Small intestine (tissue), 7 donors: Measurements from ENCODE around the gene RALBP1. TPM values are rescaled to one million over a fixed set of nuclear protein-coding genes. Genes with fewer than 3 reads are reported as not detected.
"Not testable (repeated sequence)": the region's sequence is repeated elsewhere in the genome, so short reads cannot be mapped to it uniquely, and the experiment has no call there.

Experiments used
- DNase-seq, 2 donors: peaks; one replicate each; pipeline versions ENCODE4 v3.0.0 to v3.0.0-alpha.2; 2013
- FAIRE-seq: peaks from 2 replicates; lab custom pipeline; 2012; peaks lifted over from hg19 to GRCh38; lab: Jason Lieb, UNC
- H3K27ac ChIP-seq, 3 donors: one replicate each; pipeline ENCODE4 v1.5.1; 2013; ENCODE audit warnings: low read length in 2 of 3, mild to moderate bottlenecking in 2 of 3, control low read depth in 1 of 3, inconsistent platforms in 1 of 3, low read depth in 1 of 3, moderate library complexity in 1 of 3
- H3K27me3 ChIP-seq, 3 donors: one replicate each; pipeline ENCODE4 v1.6.1; 2013; ENCODE audit warnings: low read length in 3 of 3, inconsistent platforms in 1 of 3; ENCODE audit not compliant: control insufficient read depth in 3 of 3, insufficient read depth in 3 of 3
- H3K36me3 ChIP-seq, 3 donors: one replicate each; pipeline ENCODE4 v1.6.1; 2013; ENCODE audit warnings: low read length in 3 of 3, inconsistent platforms in 1 of 3, low read depth in 1 of 3, mild to moderate bottlenecking in 1 of 3, moderate library complexity in 1 of 3; ENCODE audit not compliant: control insufficient read depth in 3 of 3, insufficient read depth in 2 of 3
- H3K4me1 ChIP-seq, 3 donors: one replicate each; pipeline ENCODE4 v1.6.1; 2013; ENCODE audit warnings: low read length in 2 of 3, inconsistent platforms in 1 of 3, low read depth in 1 of 3, mild to moderate bottlenecking in 1 of 3, moderate library complexity in 1 of 3; ENCODE audit not compliant: control insufficient read depth in 3 of 3, insufficient read depth in 2 of 3
- H3K4me3 ChIP-seq, 3 donors: one replicate each; pipeline ENCODE4 v1.5.1; 2013; ENCODE audit warnings: low read length in 3 of 3, control low read depth in 1 of 3, inconsistent platforms in 1 of 3, low read depth in 1 of 3, mild to moderate bottlenecking in 1 of 3, moderate library complexity in 1 of 3
- H3K9me3 ChIP-seq, 2 donors: one replicate each; pipeline ENCODE4 v1.6.1; 2013; ENCODE audit warnings: low read depth in 1 of 2, low read length in 1 of 2; ENCODE audit not compliant: control insufficient read depth in 2 of 2, insufficient read depth in 1 of 2
- WGBS, 3 donors: extraction: QIAGEN DNeasy Blood & Tissue Kit; methylation state at CpG; one replicate each; pipeline ENCODE4 v1.1.7; 2013; 5-methylcytosine and 5-hydroxymethylcytosine counted together
- polyA plus RNA-seq, 4 donors: library from polyadenylated mRNA; stranded (reverse) in 3 of 4; unstranded in 1 of 4; fragments of 200-250 nt in 3 of 4; fragments of 120-200 nt in 1 of 4; gene quantifications; one replicate each; pipeline versions ENCODE4 v1.2.1 to v1.2.3, GENCODE V29; 2013
- donor health status: healthy with polysubstance abuse.
- donor health status: control.
- donor health status: control.
- donor health status: Bipolar disorder and iron deficiency.
- donor health status: healthy.

Gene RALBP1
- polyA plus RNA-seq, 4 donors = 18.1 to 32.2 (median 25.0) TPM

GRCh38 chr18:9444549-9444948 lies 30.8 kb upstream of the RALBP1 start:
- Histone ChIP-seq H3K9me3 (peaks cover 0 to 12% of the 10 kb centered on the region in 2 donors), H3K4me1 (no peaks in the 10 kb centered on the region), H3K4me3 (no peak overlapping the region), H3K27ac (no peak overlapping the region), H3K27me3 (peaks cover 0 to 2% (median 0%) of the 10 kb centered on the region in 3 donors), H3K36me3 (no peaks in the 10 kb centered on the region)
- DNase-seq = no peak
- no peak for FAIRE-seq
- WGBS, 3 donors = 92 to 96% (median 94%) methylated on average over 3 of the region's 3 CpGs

GRCh38 chr18:9446839-9447238 lies 28.5 kb upstream of the RALBP1 start:
- H3K27me3 ChIP-seq = peaks cover 0 to 2% (median 0%) of the 10 kb centered on the region in 3 donors
- FAIRE-seq = no peak
- no peaks in the 10 kb centered on the region for H3K4me1 ChIP-seq
- WGBS, 3 donors = 80 to 85% (median 81%) methylated on average over 5 of the region's 5 CpGs
- H3K36me3 ChIP-seq = no peaks in the 10 kb centered on the region
- no peak for DNase-seq
- no peak overlapping the region for H3K4me3 ChIP-seq
- peaks cover 0 to 12% of the 10 kb centered on the region in 2 donors for H3K9me3 ChIP-seq
- no peak overlapping the region for H3K27ac ChIP-seq

GRCh38 chr18:9447334-9447733 lies 28.0 kb upstream of the RALBP1 start:
- no peak for DNase-seq
- peaks cover 0 to 12% of the 10 kb centered on the region in 2 donors for H3K9me3 ChIP-seq
- FAIRE-seq = no peak
- WGBS, 3 donors = 87 to 94% (median 92%) methylated on average over 7 of the region's 7 CpGs
- no peaks in the 10 kb centered on the region for H3K36me3 ChIP-seq
- H3K4me3 ChIP-seq = no peak overlapping the region
- H3K27ac ChIP-seq = no peak overlapping the region
- H3K4me1 ChIP-seq = no peaks in the 10 kb centered on the region
- H3K27me3 ChIP-seq = peaks cover 0 to 2% (median 0%) of the 10 kb centered on the region in 3 donors

GRCh38 chr18:9449600-9450414 lies 25.5 kb upstream of the RALBP1 start:
- no peaks in the 10 kb centered on the region for H3K36me3 ChIP-seq
- peaks cover 0 to 12% of the 10 kb centered on the region in 2 donors for H3K9me3 ChIP-seq
- no peak overlapping the region for H3K27ac ChIP-seq
- 64 to 69% (median 64%) methylated on average over 12 of the region's 12 CpGs for WGBS, 3 donors
- no peak for FAIRE-seq
- no peak for DNase-seq
- no peaks in the 10 kb centered on the region for H3K4me1 ChIP-seq
- peaks cover 0 to 2% (median 0%) of the 10 kb centered on the region in 3 donors for H3K27me3 ChIP-seq
- H3K4me3 ChIP-seq = no peak overlapping the region

GRCh38 chr18:9450920-9451319 lies 24.4 kb upstream of the RALBP1 start:
- not testable (repeated sequence) for H3K4me3 ChIP-seq, H3K27me3 ChIP-seq, H3K4me1 ChIP-seq, FAIRE-seq, H3K27ac ChIP-seq, DNase-seq, H3K36me3 ChIP-seq
- peaks cover 0 to 14% of the 10 kb centered on the region in 2 donors for H3K9me3 ChIP-seq
- WGBS, 3 donors = 88 to 94% (median 90%) methylated on average over 7 of the region's 7 CpGs

- FAIRE-seq = no peak
These were observed 22.0 kb upstream of the RALBP1 start for GRCh38 chr18:9453283-9453682.

GRCh38 chr18:9454061-9454703 lies 21.1 kb upstream of the RALBP1 start:
- FAIRE-seq (no peak), DNase-seq (no peak)
- Histone ChIP-seq H3K36me3 (no peaks in the 10 kb centered on the region), H3K27ac (no peak overlapping the region), H3K4me1 (no peaks in the 10 kb centered on the region), H3K4me3 (no peak overlapping the region), H3K27me3 (peaks cover 0 to 2% (median 0%) of the 10 kb centered on the region in 3 donors), H3K9me3 (peaks cover 0 to 6% of the 10 kb centered on the region in 2 donors)
- WGBS, 3 donors = 67 to 81% (median 74%) methylated on average over 5 of the region's 5 CpGs

More at GRCh38 chr18:9453283-9453682, 22.0 kb upstream of the RALBP1 start:
- H3K9me3 ChIP-seq = peaks cover 0 to 6% of the 10 kb centered on the region in 2 donors
- H3K36me3 ChIP-seq = no peaks in the 10 kb centered on the region
- H3K27ac ChIP-seq = no peak overlapping the region
- DNase-seq = no peak
- 61 to 76% (median 76%) methylated on average over 2 of the region's 2 CpGs for WGBS, 3 donors
- H3K4me1 ChIP-seq = no peaks in the 10 kb centered on the region
- peaks cover 0 to 2% (median 0%) of the 10 kb centered on the region in 3 donors for H3K27me3 ChIP-seq
- H3K4me3 ChIP-seq = no peak overlapping the region

GRCh38 chr18:9455718-9456511 lies 19.4 kb upstream of the RALBP1 start:
- Histone ChIP-seq H3K4me3 (no peak overlapping the region), H3K27ac (no peak overlapping the region), H3K27me3 (no peaks in the 10 kb centered on the region), H3K9me3 (peaks cover 0 to 6% of the 10 kb centered on the region in 2 donors), H3K36me3 (no peaks in the 10 kb centered on the region), H3K4me1 (no peaks in the 10 kb centered on the region)
- no peak for FAIRE-seq
- WGBS, 3 donors = 80 to 89% (median 87%) methylated on average over 3 of the region's 3 CpGs
- no peak for DNase-seq
